Progenitor cell of endocrine pancreas (in vitro differentiated cells): ENCODE measurements around the gene SAMD11. TPM values are rescaled to one million over a fixed set of nuclear protein-coding genes. Genes with fewer than 3 reads are reported as not detected.

ENCODE experiments used
- DNase-seq: peaks from one replicate; pipeline ENCODE4 v3.0.0; 2021; ENCODE audit warnings: low spot score; ENCODE audit not compliant: unreplicated experiment
- H3K27ac Mint-ChIP-seq: 2 replicates; pipeline ENCODE4 v1.8.0; 2021; ENCODE audit warnings: mild to moderate bottlenecking, moderate library complexity, mixed read lengths
- H3K27me3 Mint-ChIP-seq: 2 replicates; pipeline ENCODE4 v1.8.0; 2021; ENCODE audit warnings: mixed read lengths
- H3K36me3 Mint-ChIP-seq: 2 replicates; pipeline ENCODE4 v1.8.0; 2022; ENCODE audit warnings: mixed read lengths; ENCODE audit not compliant: insufficient read depth
- H3K4me1 Mint-ChIP-seq: 2 replicates; pipeline ENCODE4 v1.8.0; 2021; ENCODE audit warnings: low read depth, mixed read lengths
- H3K4me3 Mint-ChIP-seq: 2 replicates; pipeline ENCODE4 v1.8.0; 2021; ENCODE audit warnings: low read depth, mild to moderate bottlenecking, moderate library complexity, mixed read lengths
- H3K9me3 Mint-ChIP-seq: 2 replicates; pipeline ENCODE4 v1.8.0; 2021; ENCODE audit warnings: low read depth, mixed read lengths
- total RNA-seq: library from RNA; stranded (reverse); gene quantifications from 2 replicates; pipeline ENCODE4 v1.2.1, GENCODE V29; 2021
- TF ChIP-seq, protein P1 (sequence below): fragments of 200-600 bp; sonication (generic); IDR thresholded peaks from one replicate; pipeline ENCODE4 v1.5.0; 2021; ENCODE audit warnings: antibody characterized with exemption, mild to moderate bottlenecking; ENCODE audit not compliant: unreplicated experiment

The SAMD11 gene
- total RNA-seq, 1 donor from 2014 or later, result 42.9 TPM

DNA sequence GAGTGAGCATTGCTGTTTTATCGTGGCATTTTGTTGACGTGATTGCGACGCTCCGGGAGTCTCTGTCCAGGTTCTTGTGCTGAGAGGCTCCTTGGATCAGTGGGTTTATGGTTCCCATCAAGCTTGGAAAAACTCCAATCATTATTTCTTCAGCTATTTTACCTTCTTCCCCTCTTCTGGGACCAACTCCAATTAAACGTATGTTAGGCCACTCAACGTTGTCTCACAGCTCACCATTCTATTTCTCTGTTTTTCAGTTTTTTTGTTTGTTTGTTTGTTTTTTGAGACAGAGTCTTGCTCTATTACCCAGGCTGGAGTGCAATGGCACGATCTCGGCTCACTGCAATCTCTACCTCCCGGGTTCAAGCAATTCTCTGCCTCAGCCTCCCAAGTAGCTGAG lies 68.2 kb downstream of the SAMD11 start:
- Mint-ChIP-seq H3K27me3 (peaks cover 45% of the 10 kb centered on the region), H3K9me3 (peaks cover 18% of the 10 kb centered on the region), H3K4me3 (no peak overlapping the region), H3K27ac (no peak overlapping the region), H3K4me1 (peaks cover 3% of the 10 kb centered on the region), H3K36me3 (peaks cover 7% of the 10 kb centered on the region)
- DNase-seq, result no peak
- TF ChIP-seq, protein P1, sequence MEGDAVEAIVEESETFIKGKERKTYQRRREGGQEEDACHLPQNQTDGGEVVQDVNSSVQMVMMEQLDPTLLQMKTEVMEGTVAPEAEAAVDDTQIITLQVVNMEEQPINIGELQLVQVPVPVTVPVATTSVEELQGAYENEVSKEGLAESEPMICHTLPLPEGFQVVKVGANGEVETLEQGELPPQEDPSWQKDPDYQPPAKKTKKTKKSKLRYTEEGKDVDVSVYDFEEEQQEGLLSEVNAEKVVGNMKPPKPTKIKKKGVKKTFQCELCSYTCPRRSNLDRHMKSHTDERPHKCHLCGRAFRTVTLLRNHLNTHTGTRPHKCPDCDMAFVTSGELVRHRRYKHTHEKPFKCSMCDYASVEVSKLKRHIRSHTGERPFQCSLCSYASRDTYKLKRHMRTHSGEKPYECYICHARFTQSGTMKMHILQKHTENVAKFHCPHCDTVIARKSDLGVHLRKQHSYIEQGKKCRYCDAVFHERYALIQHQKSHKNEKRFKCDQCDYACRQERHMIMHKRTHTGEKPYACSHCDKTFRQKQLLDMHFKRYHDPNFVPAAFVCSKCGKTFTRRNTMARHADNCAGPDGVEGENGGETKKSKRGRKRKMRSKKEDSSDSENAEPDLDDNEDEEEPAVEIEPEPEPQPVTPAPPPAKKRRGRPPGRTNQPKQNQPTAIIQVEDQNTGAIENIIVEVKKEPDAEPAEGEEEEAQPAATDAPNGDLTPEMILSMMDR, result no peak

DNA sequence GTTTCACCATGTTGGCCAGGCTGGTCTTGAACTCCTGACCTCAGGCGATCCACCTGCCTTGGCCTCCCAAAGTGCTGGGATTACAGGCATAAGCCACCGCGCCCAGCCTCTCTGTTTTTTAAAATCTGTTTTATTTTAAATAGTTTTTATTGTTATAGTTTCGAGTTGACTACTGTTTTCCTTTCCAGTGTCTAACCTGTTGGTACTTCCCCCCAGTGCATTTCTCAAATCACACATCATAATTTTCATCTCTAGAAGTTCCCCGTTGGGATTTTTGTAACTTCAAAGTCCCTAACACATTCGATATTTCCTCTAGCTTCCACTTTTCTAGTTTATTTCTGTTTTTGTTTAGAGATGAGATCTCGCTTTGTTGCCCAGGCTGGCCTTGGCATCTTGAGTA lies 68.6 kb downstream of the SAMD11 start:
- Mint-ChIP-seq H3K27ac (no peak overlapping the region), H3K4me1 (peaks cover 3% of the 10 kb centered on the region), H3K36me3 (peaks cover 7% of the 10 kb centered on the region), H3K4me3 (no peak overlapping the region), H3K27me3 (peaks cover 47% of the 10 kb centered on the region), H3K9me3 (peaks cover 18% of the 10 kb centered on the region)
- TF ChIP-seq, protein P1, result no peak
- DNase-seq, result no peak

DNA sequence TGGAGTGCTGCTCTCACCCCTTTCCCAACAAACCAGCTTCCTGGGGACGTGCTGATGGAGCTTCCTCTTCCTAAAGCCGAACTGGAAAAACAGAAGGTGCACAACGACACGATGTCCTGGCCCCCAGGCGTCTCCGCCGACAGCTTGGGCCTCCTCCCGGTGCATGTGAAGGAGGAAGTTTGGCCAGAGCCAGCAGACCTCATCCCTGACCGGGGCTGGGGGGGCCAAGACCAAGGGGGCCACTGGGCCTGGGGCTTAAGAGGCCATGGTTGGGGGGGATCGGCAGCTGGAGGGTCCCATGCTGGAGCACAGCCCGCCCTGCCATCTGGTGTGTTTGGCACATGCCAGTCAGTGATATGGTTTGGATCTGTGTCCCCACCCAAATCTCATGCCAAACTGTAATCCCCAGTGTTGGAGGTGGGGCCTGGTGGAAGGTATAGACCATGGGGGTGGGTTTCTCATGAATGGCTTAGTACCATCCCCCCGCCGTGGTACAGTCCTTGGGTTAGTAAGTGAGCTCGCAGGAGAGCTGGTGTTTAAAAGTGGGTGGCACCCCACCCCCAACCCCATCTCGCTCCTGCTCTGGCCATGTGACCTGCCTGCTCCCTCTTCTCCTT lies 69.8 kb downstream of the SAMD11 start:
- H3K27ac Mint-ChIP-seq, result no peak overlapping the region
- TF ChIP-seq, protein P1, result no peak
- DNase-seq, result no peak
- peaks cover 15% of the 10 kb centered on the region for H3K9me3 Mint-ChIP-seq
- peaks cover 7% of the 10 kb centered on the region for H3K36me3 Mint-ChIP-seq
- H3K27me3 Mint-ChIP-seq, result peaks cover 40% of the 10 kb centered on the region
- H3K4me1 Mint-ChIP-seq, result peaks cover 3% of the 10 kb centered on the region
- no peak overlapping the region for H3K4me3 Mint-ChIP-seq

Other genes with a start within 250 kb of the SAMD11 start
- not detected in 2 replicates for gene OR4F16, start 237.3 kb upstream of the SAMD11 start, total RNA-seq
- 71.9 and 78.2 TPM in 2 replicates for gene NOC2L, start 35.3 kb downstream of the SAMD11 start, total RNA-seq
- gene KLHL17, start 36.7 kb downstream of the SAMD11 start, total RNA-seq, result 45.3 and 47.5 TPM in 2 replicates
- 1.1 and 1.9 TPM in 2 replicates for gene PLEKHN1, start 42.6 kb downstream of the SAMD11 start, total RNA-seq
- not detected in 2 replicates for gene PERM1, start 58.2 kb downstream of the SAMD11 start, total RNA-seq
- 83.8 and 87.4 TPM in 2 replicates for gene HES4, start 76.2 kb downstream of the SAMD11 start, total RNA-seq
- gene ISG15, start 89.6 kb downstream of the SAMD11 start, total RNA-seq, result 13.6 and 14.3 TPM in 2 replicates
- 330 and 335 TPM in 2 replicates for gene AGRN, start 96.2 kb downstream of the SAMD11 start, total RNA-seq
- gene RNF223, start 150.4 kb downstream of the SAMD11 start, total RNA-seq, result not detected in 2 replicates
- 21.3 and 23.2 TPM in 2 replicates for gene C1orf159, start 192.2 kb downstream of the SAMD11 start, total RNA-seq
- 5.0 and 5.5 TPM in 2 replicates for gene TTLL10, start 250.0 kb downstream of the SAMD11 start, total RNA-seq